SK-N-SH treated with all-trans-retinoic acid at 6 μM for 48 hours (cell line): ENCODE data around the gene BARX2.

Experiments
- ATAC-seq: fragments of 200-7000 bp; cut with Tn5 transposase; 3 replicates; pipeline ENCODE4 v1.9.1; 2020; ENCODE audit warnings: mild to moderate bottlenecking, moderate library complexity
- ARNTL ChIP-seq: fragments of 450-650 bp; formaldehyde crosslinking; IDR thresholded peaks from 2 replicates; pipeline ENCODE4 v1.5.0; 2020; ENCODE audit warnings: low read depth, mild to moderate bottlenecking, moderate library complexity, borderline replicate concordance
- CREB5 ChIP-seq: fragments of 250-450 bp; sonication (Bioruptor Pico); IDR thresholded peaks from 2 replicates; pipeline ENCODE4 v1.5.1; 2020; ENCODE audit warnings: low read depth, mild to moderate bottlenecking, moderate library complexity
- CSRNP3 ChIP-seq: fragments of 250-450 bp; sonication (Bioruptor Pico); IDR thresholded peaks from 2 replicates; pipeline ENCODE4 v1.5.1; 2021; ENCODE audit warnings: mild to moderate bottlenecking, moderate library complexity
- ESRRG ChIP-seq: fragments of 250-450 bp; sonication (Bioruptor Pico); IDR thresholded peaks from 2 replicates; pipeline ENCODE4 v1.6.1; 2021; ENCODE audit warnings: mild to moderate bottlenecking
- ISL1 ChIP-seq: fragments of 250-450 bp; sonication (Bioruptor Pico); IDR thresholded peaks from 2 replicates; pipeline ENCODE4 v2.1.2; 2022; ENCODE audit warnings: mild to moderate bottlenecking, moderate library complexity
- OSR1 ChIP-seq: fragments of 250-450 bp; sonication (Bioruptor Pico); IDR thresholded peaks from 2 replicates; pipeline ENCODE4 v1.8.0; 2022; ENCODE audit warnings: moderate library complexity, mild to moderate bottlenecking, inconsistent platforms
- PATZ1 ChIP-seq: fragments of 250-450 bp; sonication (Bioruptor Pico); IDR thresholded peaks from 2 replicates; pipeline ENCODE4 v1.8.0; 2020; ENCODE audit warnings: mild to moderate bottlenecking, moderate library complexity, borderline replicate concordance
- PPARA ChIP-seq: fragments of 250-450 bp; sonication (Bioruptor Pico); IDR thresholded peaks from 2 replicates; pipeline ENCODE4 v1.5.0; 2020; ENCODE audit warnings: mild to moderate bottlenecking, borderline replicate concordance
- SNAI2 ChIP-seq: fragments of 250-450 bp; sonication (Bioruptor Pico); IDR thresholded peaks from 2 replicates; pipeline ENCODE4 v1.5.0; 2020; ENCODE audit warnings: mild to moderate bottlenecking, moderate library complexity
- TCF4 ChIP-seq: fragments of 250-450 bp; sonication (Bioruptor Pico); IDR thresholded peaks from 2 replicates; pipeline ENCODE4 v1.8.0; 2021; ENCODE audit warnings: mild to moderate bottlenecking, moderate library complexity, borderline replicate concordance
- TOX ChIP-seq: fragments of 250-450 bp; sonication (Bioruptor Pico); IDR thresholded peaks from 2 replicates; pipeline ENCODE4 v1.8.0; 2021; ENCODE audit warnings: mild to moderate bottlenecking, moderate library complexity, borderline replicate concordance
- TSHZ2 ChIP-seq: fragments of 250-450 bp; sonication (Bioruptor Pico); IDR thresholded peaks from 2 replicates; pipeline ENCODE4 v1.5.0; 2020; ENCODE audit warnings: mild to moderate bottlenecking, moderate library complexity
- ZC3H10 ChIP-seq: fragments of 250-450 bp; sonication (Bioruptor Pico); IDR thresholded peaks from 2 replicates; pipeline ENCODE4 v1.5.1; 2021; ENCODE audit warnings: mild to moderate bottlenecking, moderate library complexity
- ZFP3 ChIP-seq: fragments of 250-450 bp; sonication (Bioruptor Pico); IDR thresholded peaks from 2 replicates; pipeline ENCODE4 v1.5.0; 2020; ENCODE audit warnings: mild to moderate bottlenecking, moderate library complexity
- ZFP30 ChIP-seq: fragments of 450-650 bp; formaldehyde crosslinking; IDR thresholded peaks from 2 replicates; pipeline ENCODE4 v1.5.0; 2022; ENCODE audit warnings: mild to moderate bottlenecking, moderate library complexity
- ZNF565 ChIP-seq: fragments of 450-650 bp; formaldehyde crosslinking; conservative IDR thresholded peaks from 2 replicates; pipeline ENCODE4 v1.5.0; 2020; ENCODE audit warnings: low read depth, mild to moderate bottlenecking, moderate library complexity
- ZNF70 ChIP-seq: fragments of 450-650 bp; formaldehyde crosslinking; IDR thresholded peaks from 2 replicates; pipeline ENCODE4 v1.5.0; 2020; ENCODE audit warnings: mild to moderate bottlenecking, moderate library complexity
- ZNF8 ChIP-seq: fragments of 450-650 bp; formaldehyde crosslinking; IDR thresholded peaks from 2 replicates; pipeline ENCODE4 v1.5.0; 2020; ENCODE audit warnings: mild to moderate bottlenecking, moderate library complexity

The BARX2 gene

GRCh38 chr11:129395432-129395831 is 19.8 kb downstream of the BARX2 start:
- TF ChIP-seq ESRRG (CRISPR knock-in tag) (no peak), ISL1 (CRISPR knock-in tag) (no peak), TSHZ2 (no peak)
- no peak for ATAC-seq

- ATAC-seq, result peak; percentile 34; the same call in 1 of the 3 replicates
- TF ChIP-seq ARNTL (no peak), ISL1 (CRISPR knock-in tag) (no peak), ZC3H10 (CRISPR knock-in tag) (no peak), PATZ1 (CRISPR knock-in tag) (no peak), PPARA (no peak), ESRRG (CRISPR knock-in tag) (no peak), TCF4 (CRISPR knock-in tag) (no peak), CREB5 (no peak)
These were observed 20.2 kb downstream of the BARX2 start for GRCh38 chr11:129395883-129396282.

GRCh38 chr11:129396454-129396853 is 20.8 kb downstream of the BARX2 start:
- no peak for ATAC-seq
- no peak for TF ChIP-seq ZFP3
- TF ChIP-seq ESRRG (CRISPR knock-in tag), result no peak
- TF ChIP-seq TOX, result no peak
- TF ChIP-seq OSR1 (CRISPR knock-in tag), result no peak
- no peak for TF ChIP-seq ZFP30 (CRISPR knock-in tag)
- no peak for TF ChIP-seq ZC3H10 (CRISPR knock-in tag)
- no peak for TF ChIP-seq PPARA
- TF ChIP-seq CREB5, result no peak
- no peak for TF ChIP-seq ZNF8
- no peak for TF ChIP-seq TSHZ2
- TF ChIP-seq CSRNP3, result no peak
- no peak for TF ChIP-seq ZNF70 (CRISPR knock-in tag)
- no peak for TF ChIP-seq SNAI2 (CRISPR knock-in tag)
- TF ChIP-seq ZNF565 (CRISPR knock-in tag), result no peak
- TF ChIP-seq PATZ1 (CRISPR knock-in tag), result no peak
- TF ChIP-seq TCF4 (CRISPR knock-in tag), result no peak
- no peak for TF ChIP-seq ISL1 (CRISPR knock-in tag)
- no peak for TF ChIP-seq ARNTL
